H1 (cell line): ENCODE measurements around the gene PRPF31. TPM values are rescaled to one million over a fixed set of nuclear protein-coding genes. Genes with fewer than 3 reads are reported as not detected.

ENCODE experiments used
- CTCF ChIA-PET: fragments of 300-600 bp; sonication (Branson Sonifier 250); formaldehyde crosslinking; loops from one replicate; lab custom pipeline; 2021; ENCODE audit not compliant: partially characterized antibody; lab: Charles Lee
- POLR2A ChIA-PET: fragments of 300-600 bp; sonication (Branson Sonifier 250); formaldehyde crosslinking; loops from one replicate; lab custom pipeline; 2021; ENCODE audit warnings: inconsistent platforms; ENCODE audit not compliant: partially characterized antibody; lab: Charles Lee
- DNase-seq, 2 experiments: peaks; one replicate each; pipeline versions ENCODE4 v3.0.0 to v3.0.0-alpha.2; 2010 to 2022; ENCODE audit warnings: low spot score in 2 of 2, low read depth in 1 of 2, mixed read lengths in 1 of 2
- FAIRE-seq: peaks from 2 replicates; lab custom pipeline; 2011; peaks lifted over from hg19 to GRCh38; lab: Jason Lieb, UNC
- H2AFZ ChIP-seq: 2 replicates; pipeline ENCODE4 v1.8.1; 2012; ENCODE audit warnings: low read length, inconsistent platforms
- H2AK5ac ChIP-seq: 2 replicates; pipeline ENCODE4 v1.6.1; 2013; ENCODE audit warnings: low read depth, low read length
- H2BK120ac ChIP-seq: replicated peaks from 2 replicates; pipeline ENCODE3; 2013; ENCODE audit warnings: low read depth, low read length, inconsistent platforms
- H2BK12ac ChIP-seq: 2 replicates; pipeline ENCODE4 v1.6.1; 2013; ENCODE audit warnings: low read depth, low read length
- H2BK15ac ChIP-seq: 2 replicates; pipeline ENCODE4 v1.6.1; 2013; ENCODE audit warnings: low read length
- H2BK20ac ChIP-seq: 2 replicates; pipeline ENCODE4 v1.6.1; 2013; ENCODE audit warnings: low read length
- H2BK5ac ChIP-seq: 2 replicates; pipeline ENCODE4 v1.6.1; 2013; ENCODE audit warnings: low read depth, low read length
- H3K14ac ChIP-seq: 2 replicates; pipeline ENCODE4 v1.6.1; 2013; ENCODE audit warnings: inconsistent platforms; ENCODE audit not compliant: insufficient read length
- H3K18ac ChIP-seq: 2 replicates; pipeline ENCODE4 v1.6.1; 2013; ENCODE audit warnings: low read length; ENCODE audit errors: extremely low read depth
- H3K23ac ChIP-seq: 2 replicates; pipeline ENCODE4 v1.6.1; 2013; ENCODE audit warnings: inconsistent platforms; ENCODE audit not compliant: insufficient read length
- H3K23me2 ChIP-seq: 2 replicates; pipeline ENCODE4 v1.6.1; 2013; ENCODE audit warnings: low read depth, low read length
- H3K27ac ChIP-seq: 2 replicates; pipeline ENCODE4 v1.6.1; 2011; ENCODE audit warnings: low read depth, low read length, inconsistent platforms
- H3K27me3 ChIP-seq, 4 experiments: replicated peaks in 1 of 4; 1 replicate in 1 of 4; 2 replicates in 3 of 4; pipeline versions ENCODE4 v1.6.1 to v1.8.1; 2011 to 2013; ENCODE audit warnings: low read length in 3 of 4, mild to moderate bottlenecking in 3 of 4, inconsistent platforms in 2 of 4, mixed read lengths in 2 of 4, moderate library complexity in 1 of 4; ENCODE audit not compliant: control insufficient read depth in 3 of 4, insufficient read depth in 3 of 4; ENCODE audit errors: extremely low read depth in 1 of 4
- H3K36me3 ChIP-seq, 4 experiments: 2 replicates each; pipeline versions ENCODE4 v1.6.1 to v1.8.1; 2011 to 2013; ENCODE audit warnings: mild to moderate bottlenecking in 4 of 4, low read length in 3 of 4, moderate library complexity in 2 of 4, control low read depth in 1 of 4, inconsistent platforms in 1 of 4; ENCODE audit not compliant: insufficient read depth in 4 of 4, control insufficient read depth in 2 of 4
- H3K4ac ChIP-seq: replicated peaks from 2 replicates; pipeline ENCODE3; 2013; ENCODE audit warnings: low read length, low read depth, mixed read lengths, inconsistent platforms; ENCODE audit not compliant: insufficient read length
- H3K4me1 ChIP-seq, 4 experiments: replicated peaks in 1 of 4; 1 replicate in 1 of 4; 2 replicates in 3 of 4; pipeline versions ENCODE4 v1.6.1 to v1.8.1; 2011 to 2013; ENCODE audit warnings: low read length in 3 of 4, inconsistent platforms in 2 of 4, mixed read lengths in 1 of 4; ENCODE audit not compliant: insufficient read depth in 4 of 4, control insufficient read depth in 3 of 4
- H3K4me2 ChIP-seq, 2 experiments: 2 replicates each; pipeline versions ENCODE4 v1.6.1 to v1.8.1; 2011 to 2013; ENCODE audit warnings: low read depth in 2 of 2, low read length in 2 of 2, control low read depth in 1 of 2, inconsistent platforms in 1 of 2, mild to moderate bottlenecking in 1 of 2; ENCODE audit not compliant: insufficient read depth in 1 of 2
- H3K4me3 ChIP-seq, 4 experiments: fragments of 200-600, 300-600 bp in 1 of 4; sonication (generic), shearing (Covaris generic), sonication (Bioruptor Twin) in 1 of 4; 2 replicates each; pipeline versions ENCODE4 v1.5.1 to v1.8.1; 2011 to 2016; ENCODE audit warnings: low read length in 4 of 4, low read depth in 3 of 4, control low read depth in 2 of 4, inconsistent platforms in 2 of 4, mild to moderate bottlenecking in 2 of 4, mixed read lengths in 1 of 4, moderate library complexity in 1 of 4; ENCODE audit not compliant: insufficient read depth in 2 of 4; ENCODE audit errors: extremely low read depth in 1 of 4
- H3K56ac ChIP-seq: replicated peaks from 2 replicates; pipeline ENCODE3; 2013; ENCODE audit warnings: low read depth, mild to moderate bottlenecking, mixed read lengths, low read length, inconsistent platforms; ENCODE audit not compliant: insufficient read length
- H3K79me1 ChIP-seq: 2 replicates; pipeline ENCODE4 v1.6.1; 2013; ENCODE audit warnings: low read depth, low read length, control low read depth
- H3K79me2 ChIP-seq, 2 experiments: 2 replicates each; pipeline versions ENCODE4 v1.6.1 to v1.8.1; 2012 to 2013; ENCODE audit warnings: low read length in 2 of 2, mild to moderate bottlenecking in 2 of 2, inconsistent platforms in 1 of 2; ENCODE audit not compliant: insufficient read depth in 2 of 2, control insufficient read depth in 1 of 2
- H3K9ac ChIP-seq, 4 experiments: replicated peaks in 1 of 4; 1 replicate in 1 of 4; 2 replicates in 3 of 4; pipeline versions ENCODE4 v1.6.1 to v1.8.1; 2011 to 2013; ENCODE audit warnings: low read depth in 3 of 4, low read length in 3 of 4, control low read depth in 2 of 4, mild to moderate bottlenecking in 2 of 4, moderate library complexity in 2 of 4, inconsistent platforms in 1 of 4; ENCODE audit errors: extremely low read depth in 1 of 4
- H3K9me3 ChIP-seq, 2 experiments: 2 replicates each; pipeline versions ENCODE4 v1.6.1 to v1.8.1; 2012 to 2013; ENCODE audit warnings: mild to moderate bottlenecking in 2 of 2, moderate library complexity in 2 of 2, control low read depth in 1 of 2, inconsistent platforms in 1 of 2, low read depth in 1 of 2, low read length in 1 of 2, mixed read lengths in 1 of 2; ENCODE audit not compliant: insufficient read depth in 2 of 2
- H4K20me1 ChIP-seq, 2 experiments: replicated peaks in 1 of 2; 2 replicates each; pipeline versions ENCODE3 to v1.8.1; 2011 to 2013; ENCODE audit warnings: inconsistent platforms in 2 of 2, low read length in 2 of 2, mild to moderate bottlenecking in 1 of 2; ENCODE audit not compliant: insufficient read depth in 2 of 2, control insufficient read depth in 1 of 2
- H4K5ac ChIP-seq: 2 replicates; pipeline ENCODE4 v1.6.1; 2013; ENCODE audit warnings: low read length, low read depth, mixed read lengths, inconsistent platforms; ENCODE audit not compliant: insufficient read length
- H4K8ac ChIP-seq: 2 replicates; pipeline ENCODE4 v1.8.0; 2013; ENCODE audit warnings: mild to moderate bottlenecking, moderate library complexity, low read length, inconsistent platforms; ENCODE audit not compliant: insufficient read depth; ENCODE audit errors: extremely low read depth
- H4K91ac ChIP-seq: replicated peaks from 2 replicates; pipeline ENCODE3; 2013; ENCODE audit warnings: low read length, mixed read lengths, inconsistent platforms; ENCODE audit not compliant: insufficient read length
- ATF3 ChIP-seq: IDR thresholded peaks from 2 replicates; pipeline ENCODE4 v1.6.1; 2011; ENCODE audit warnings: low read depth, mild to moderate bottlenecking, low read length; ENCODE audit not compliant: insufficient read depth
- CREB1 ChIP-seq: IDR thresholded peaks from 2 replicates; pipeline ENCODE4 v1.6.1; 2012; ENCODE audit warnings: inconsistent platforms
- FOSL1 ChIP-seq: IDR thresholded peaks from 2 replicates; pipeline ENCODE4 v1.6.1; 2011; ENCODE audit warnings: mild to moderate bottlenecking, low read depth, low read length, moderate library complexity; ENCODE audit not compliant: insufficient read depth
- SRF ChIP-seq: IDR thresholded peaks from 2 replicates; pipeline ENCODE4 v1.6.1; 2011; ENCODE audit warnings: mild to moderate bottlenecking, low read depth, low read length, moderate library complexity
- WGBS, 2 experiments: shearing (Covaris generic) in 1 of 2; methylation state at CpG; one replicate each; pipeline versions ENCODE4 v1.1.6 to v1.1.7; 2013 to 2015; ENCODE audit warnings: low lambda C conversion rate in 2 of 2, mixed read lengths in 2 of 2, inconsistent platforms in 1 of 2, low coverage in 1 of 2, missing lambda C conversion rate in 1 of 2; ENCODE audit not compliant: insufficient replicate concordance in 2 of 2, insufficient coverage in 1 of 2, insufficient read length in 1 of 2; ENCODE audit errors: extremely low coverage in 1 of 2, missing lambda C conversion rate in 1 of 2; 5-methylcytosine and 5-hydroxymethylcytosine counted together
- polyA plus RNA-seq, 7 experiments: library from polyadenylated mRNA; depleted of rRNA in 3 of 7; stranded (reverse) in 5 of 7; unstranded in 2 of 7; fragments of >200 nt in 5 of 7; fragments of 200-250 nt in 2 of 7; gene quantifications; 1 replicate in 5 of 7; 2 replicates in 1 of 7; 4 replicates in 1 of 7; pipeline versions ENCODE4 v1.2.1 to v1.2.3, GENCODE V29; 2011 to 2013; ENCODE audit warnings: missing spikeins in 2 of 7, mixed read lengths in 2 of 7
- total RNA-seq: library from RNA; stranded (reverse); fragmentation: NEBNext Ultra II Directional; extraction: Animal tissue kit (Norgen Biotek cat#: 25700); gene quantifications from 2 replicates; pipeline ENCODE4 v1.2.1, GENCODE V29; 2021

The PRPF31 gene
- total and polyA plus RNA-seq, 2 of the 8 experiments (the other 6 are each of a cell fraction or from before 2014, with no cell fraction given) = 51.1 to 97.4 TPM

GRCh38 chr19:54156490-54156889 lies 40.9 kb downstream of the PRPF31 start:
- Histone ChIP-seq H3K4me2 (no peak overlapping the region), H3K79me2 (no peaks in the 10 kb centered on the region), H3K4ac (no peak overlapping the region), H3K27me3 (no peaks in the 10 kb centered on the region), H2BK20ac (no peak overlapping the region), H3K79me1 (peaks cover 7% of the 10 kb centered on the region), H4K91ac (no peak overlapping the region), H3K23me2 (peaks cover 13% of the 10 kb centered on the region), H2AK5ac (no peak overlapping the region), H2BK120ac (no peak overlapping the region), H2AFZ (no peak overlapping the region), H3K9me3 (no peaks in the 10 kb centered on the region), H3K4me3 (no peak overlapping the region), H3K56ac (no peak overlapping the region), H3K27ac (no peak overlapping the region), H2BK15ac (no peak overlapping the region), H3K36me3 (peaks cover 25 to 49% (median 44%) of the 10 kb centered on the region in 4 experiments), H3K9ac (no peak overlapping the region; a peak in 1 of 7 replicates), H3K23ac (no peak overlapping the region), H2BK12ac (no peak overlapping the region), H2BK5ac (no peak overlapping the region), H4K20me1 (peaks cover 9 to 16% of the 10 kb centered on the region in 2 experiments), H4K8ac (no peak overlapping the region; the same call in 1 of the 2 replicates), H3K4me1 (peaks cover 0 to 15% (median 7%) of the 10 kb centered on the region in 4 experiments; a peak in 6 of 7 replicates), H3K14ac (no peak overlapping the region), H4K5ac (no peak overlapping the region), H3K18ac (no peak overlapping the region)
- FAIRE-seq = no peak
- WGBS, 2 experiments = 98% methylated on average over 10 of the region's 11 CpGs; no CpG with 5 or more reads in 1 of the 2 experiments
- DNase-seq = no peak
- TF ChIP-seq CREB1 (no peak), SRF (no peak), ATF3 (no peak), FOSL1 (no peak)
- POLR2A ChIA-PET = interaction anchor here (0.6 to 14.8 kb wide), 11 partner anchors 7 to 264 kb away, joined by 3 to 348 read pairs (median 6); partner anchors contain the start of genes CNOT3 and TMC4
- CTCF ChIA-PET = interaction anchor here (1.0 to 1.9 kb wide), 7 partner anchors 8 to 42 kb away, joined by 3 to 10 read pairs (median 4); partner anchors contain the start of gene CNOT3
